Stimulated activated CD4-positive, alpha-beta T cell treated with anti-CD3 and anti-CD28 coated beads, TNF-alpha, amount 100 ng/mL, for 4 hours (primary cell): ENCODE data around the gene CABP7.

Source experiments
- DNase-seq, 3 experiments: peaks; one replicate each; pipeline ENCODE4 v3.0.0-alpha.2; 2020; ENCODE audit warnings: low read depth in 3 of 3

The CABP7 gene

GRCh38 chr22:29773233-29773632 is 53.4 kb downstream of the CABP7 start:
- no peak for DNase-seq

- no peak for DNase-seq
These were observed 60.4 kb downstream of the CABP7 start for GRCh38 chr22:29780220-29780619.

- DNase-seq: no peak
These were observed 61.2 kb downstream of the CABP7 start for GRCh38 chr22:29780748-29781676.
